A673 (cell line): ENCODE measurements around the gene NAE1. TPM values are rescaled to one million over a fixed set of nuclear protein-coding genes. Genes with fewer than 3 reads are reported as not detected.

ENCODE experiments used
- BruUV-seq: library from RNA; stranded (reverse); fragments of 400-500 nt; replicated peaks from 2 replicates; lab custom pipeline; 2021; lab: Mats Ljungman, UMichigan
- CTCF ChIA-PET: fragments of 300-600 bp; sonication (Branson Sonifier 250); formaldehyde crosslinking; loops from one replicate; lab custom pipeline; 2022; ENCODE audit warnings: antibody characterized with exemption; lab: Charles Lee
- POLR2A ChIA-PET: fragments of 300-600 bp; sonication (Branson Sonifier 250); formaldehyde crosslinking; loops from one replicate; lab custom pipeline; 2022; ENCODE audit warnings: antibody characterized with exemption; ENCODE audit not compliant: low non-redundant PET; lab: Charles Lee
- DNase-seq: peaks from one replicate; pipeline ENCODE4 v3.0.0-alpha.2; 2015; ENCODE audit warnings: low spot score
- H3K27ac ChIP-seq: fragments of 200-600 bp; sonication (generic); 2 replicates; pipeline ENCODE4 v1.5.1; 2016; ENCODE audit warnings: mixed run types, low read depth, mild to moderate bottlenecking, mixed read lengths, antibody characterized with exemption, low read length; ENCODE audit not compliant: poor library complexity, severe bottlenecking
- H3K27me3 ChIP-seq: fragments of 200-600 bp; sonication (generic); replicated peaks from 2 replicates; pipeline ENCODE4 v1.6.1; 2017; ENCODE audit warnings: mixed run types, low read depth, mild to moderate bottlenecking, mixed read lengths, antibody characterized with exemption, low read length; ENCODE audit not compliant: insufficient read depth, poor library complexity
- H3K36me3 ChIP-seq: fragments of 200-600 bp; sonication (generic); 2 replicates; pipeline ENCODE4 v1.6.1; 2016; ENCODE audit warnings: mixed run types, mild to moderate bottlenecking, mixed read lengths, antibody characterized with exemption, low read length; ENCODE audit not compliant: insufficient read depth, poor library complexity, severe bottlenecking
- H3K4me1 ChIP-seq: fragments of 200-600 bp; sonication (generic); 2 replicates; pipeline ENCODE4 v1.6.1; 2017; ENCODE audit warnings: mixed run types, mild to moderate bottlenecking, mixed read lengths, antibody characterized with exemption, low read length; ENCODE audit not compliant: insufficient read depth, poor library complexity, severe bottlenecking
- H3K4me3 ChIP-seq: fragments of 200-600 bp; sonication (generic); 2 replicates; pipeline ENCODE4 v1.5.1; 2016; ENCODE audit warnings: low read depth, mixed run types, mild to moderate bottlenecking, mixed read lengths, low read length; ENCODE audit not compliant: poor library complexity, severe bottlenecking
- H3K9me3 ChIP-seq: fragments of 200-600 bp; sonication (generic); 2 replicates; pipeline ENCODE4 v1.6.1; 2016; ENCODE audit warnings: mixed run types, low read depth, mild to moderate bottlenecking, mixed read lengths, antibody characterized with exemption, low read length; ENCODE audit not compliant: poor library complexity, severe bottlenecking
- CTCF ChIP-seq: fragments of 300-800, 200-600 bp; sonication (generic); conservative IDR thresholded peaks from 2 replicates; pipeline ENCODE4 v1.5.1; 2017; ENCODE audit warnings: low read depth, mild to moderate bottlenecking, antibody characterized with exemption, low read length, moderate library complexity, mixed read lengths
- EZH2 ChIP-seq: fragments of 200-600 bp; sonication (generic); IDR thresholded peaks from 2 replicates; pipeline ENCODE4 v1.6.1; 2017; ENCODE audit warnings: borderline replicate concordance, low read depth, mild to moderate bottlenecking, mixed read lengths, antibody characterized with exemption, low read length; ENCODE audit not compliant: poor library complexity, severe bottlenecking
- intact Hi-C: fragments of 100-400 bp; cut with micrococcal nuclease; formaldehyde crosslinking; loops from one replicate; pipeline ENCODE4 v1.10.0; 2022; ENCODE audit not compliant: unreplicated experiment
- total RNA-seq: library from RNA; stranded (reverse); gene quantifications from 2 replicates; pipeline ENCODE4 v1.2.3, GENCODE V29; 2021

Gene NAE1
- total RNA-seq, 1 experiment from 2014 or later: 172 TPM

- Histone ChIP-seq H3K9me3 (no peaks in the 10 kb centered on the region), H3K4me3 (no peak overlapping the region), H3K27ac (no peak overlapping the region), H3K27me3 (peaks cover 19% of the 10 kb centered on the region), H3K36me3 (no peaks in the 10 kb centered on the region), H3K4me1 (peaks cover 19% of the 10 kb centered on the region)
- ChIA-PET POLR2A (no interaction called here), CTCF (interaction anchor here (0.6 kb wide), 1 partner anchor 25 kb away, joined by 3 read pairs; no protein-coding TSS in a partner anchor)
- TF ChIP-seq EZH2 (no peak), CTCF (no peak)
- intact Hi-C loops: no loop called here
- no peak for DNase-seq
- BruUV-seq: no TSS peak
These were observed 12.0 kb upstream of the NAE1 start for GRCh38 chr16:66842765-66843164.

- H3K4me1 ChIP-seq: peaks cover 19% of the 10 kb centered on the region
- intact Hi-C loops: no loop called here
- CTCF ChIA-PET: interaction anchor here (1.6 kb wide), 1 partner anchor 11 kb away, joined by 6 read pairs; the partner anchor contains the start of gene NAE1
- H3K9me3 ChIP-seq: no peaks in the 10 kb centered on the region
- H3K27ac ChIP-seq: no peak overlapping the region
- H3K36me3 ChIP-seq: no peaks in the 10 kb centered on the region
- DNase-seq: no peak
- H3K4me3 ChIP-seq: no peak overlapping the region
- H3K27me3 ChIP-seq: peaks cover 19% of the 10 kb centered on the region
- no TSS peak for BruUV-seq
- TF ChIP-seq CTCF (no peak), EZH2 (no peak)
- POLR2A ChIA-PET: no interaction called here
These were observed 10.6 kb upstream of the NAE1 start for GRCh38 chr16:66841366-66841765.

GRCh38 chr16:66840883-66841282 lies 10.1 kb upstream of the NAE1 start:
- no peaks in the 10 kb centered on the region for H3K9me3 ChIP-seq
- H3K4me1 ChIP-seq: peaks cover 18% of the 10 kb centered on the region
- H3K27ac ChIP-seq: no peak overlapping the region
- ChIA-PET POLR2A (no interaction called here), CTCF (interaction anchor here (1.6 kb wide), 1 partner anchor 10 kb away, joined by 6 read pairs; the partner anchor contains the start of gene NAE1)
- DNase-seq: no peak
- no TSS peak for BruUV-seq
- TF ChIP-seq CTCF: no peak
- TF ChIP-seq EZH2: no peak
- no peaks in the 10 kb centered on the region for H3K36me3 ChIP-seq
- intact Hi-C loops: no loop called here
- H3K4me3 ChIP-seq: no peak overlapping the region
- peaks cover 19% of the 10 kb centered on the region for H3K27me3 ChIP-seq
